CD4-positive, CD25-positive, alpha-beta regulatory T cell (primary cell): ENCODE measurements around the gene GLRX. TPM values are rescaled to one million over a fixed set of nuclear protein-coding genes. Genes with fewer than 3 reads are reported as not detected.

Experiments used
- polyA plus RNA-seq, 4 donors: library from polyadenylated mRNA; unstranded; fragments of 300-500 nt; fragmentation: Illumina TruSeq; gene quantifications; one replicate each; pipeline ENCODE4 v1.2.3, GENCODE V29; 2021
- total RNA-seq: library from RNA; stranded (reverse); gene quantifications from one replicate; pipeline ENCODE4 v1.2.3, GENCODE V29; 2022

The GLRX gene
- total and polyA plus RNA-seq, 5 donors from 2014 or later, result 82.9 to 399 (median 323) TPM

Other genes starting within 250 kb of the GLRX start
- gene GPR150, start 202.6 kb downstream of the GLRX start, total RNA-seq, result 0.37 TPM
- under 1 TPM; 0.19 to 0.77 (median 0.65) TPM for gene GPR150, start 202.6 kb downstream of the GLRX start, polyA plus RNA-seq
- 2.2 TPM for gene RFESD, start 175.9 kb downstream of the GLRX start, total RNA-seq
- 10 to 100 TPM in 3 of 4 donors, 1 to 10 TPM in 1; 5.1 to 12.1 (median 10.1) TPM for gene RFESD, start 175.9 kb downstream of the GLRX start, polyA plus RNA-seq
- gene SPATA9, start 139.7 kb downstream of the GLRX start, total RNA-seq, result not detected
- gene SPATA9, start 139.7 kb downstream of the GLRX start, polyA plus RNA-seq, result under 1 TPM in 1 of 4 donors, not detected in 3; 0.28 TPM
- gene RHOBTB3, start 91.4 kb downstream of the GLRX start, total RNA-seq, result 2.4 TPM
- gene RHOBTB3, start 91.4 kb downstream of the GLRX start, polyA plus RNA-seq, result 1 to 10 TPM; 1.4 to 2.8 (median 2.7) TPM
- gene ELL2, start 139.1 kb upstream of the GLRX start, total RNA-seq, result 94.6 TPM
- gene ELL2, start 139.1 kb upstream of the GLRX start, polyA plus RNA-seq, result 1 to 10 TPM; 2.6 to 4.7 (median 3.3) TPM